GM18505 (cell line): ENCODE data around the gene NOBOX.
"Not testable (repeated sequence)": the region's sequence is repeated elsewhere in the genome, so short reads cannot be mapped to it uniquely, and the experiment has no call there.

ENCODE experiments used
- ATAC-seq: cut with Tn5 transposase; IDR thresholded peaks from one replicate; pipeline ENCODE4 v1.9.1; 2021; ENCODE audit not compliant: unreplicated experiment
- POLR2A ChIP-seq: IDR thresholded peaks from 4 replicates; pipeline ENCODE4 v1.6.1; 2011; ENCODE audit warnings: borderline replicate concordance; ENCODE audit not compliant: insufficient read depth, insufficient read length; ENCODE audit errors: extremely low read depth

The NOBOX gene

DNA sequence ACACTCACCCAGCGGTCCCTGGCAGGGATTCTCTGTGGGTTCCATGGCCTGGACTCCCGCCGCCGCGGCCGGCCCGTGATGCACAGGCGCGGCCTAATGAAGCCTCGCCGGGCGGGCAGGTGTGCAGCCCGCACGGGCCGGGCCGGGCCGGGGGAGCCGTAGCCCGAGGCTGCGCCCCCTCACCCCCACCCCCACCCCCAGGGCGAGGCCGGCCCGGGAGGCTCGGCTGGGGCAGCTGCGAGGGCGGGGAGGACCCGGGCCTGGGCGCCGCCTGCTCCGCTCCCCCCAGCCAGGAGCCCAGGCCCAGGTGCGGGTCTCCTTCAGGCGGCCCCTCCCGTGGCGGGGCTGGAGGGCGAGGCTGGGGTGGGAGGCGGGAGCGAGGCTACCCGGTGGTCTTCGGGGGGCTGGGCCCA, at the start of gene NOBOX:
TSS of gene NOBOX (minus strand) at position 45 of the 413 bp plus-strand sequence.
- no peak for TF ChIP-seq POLR2A
- ATAC-seq: no peak

DNA sequence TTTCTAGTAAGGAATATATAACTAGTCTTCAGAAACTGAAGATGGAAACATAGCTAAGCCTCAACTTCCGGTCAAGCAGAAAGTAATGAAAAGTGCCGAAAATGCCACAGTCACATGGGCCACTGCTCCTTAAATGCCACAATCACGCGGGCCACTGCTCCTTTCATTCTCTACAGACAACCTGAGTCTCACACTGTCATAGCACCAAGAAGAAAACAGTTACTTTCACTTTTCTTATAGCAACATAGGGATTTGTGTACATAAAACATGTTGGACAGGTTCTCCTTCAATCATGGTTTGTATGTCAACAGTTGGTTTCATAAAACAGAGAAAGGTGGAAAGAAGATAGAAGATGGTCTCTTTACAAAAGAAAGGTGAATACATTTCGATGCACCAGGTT, 48.6 kb upstream of the NOBOX start:
- ATAC-seq: no peak
- TF ChIP-seq POLR2A: no peak

DNA sequence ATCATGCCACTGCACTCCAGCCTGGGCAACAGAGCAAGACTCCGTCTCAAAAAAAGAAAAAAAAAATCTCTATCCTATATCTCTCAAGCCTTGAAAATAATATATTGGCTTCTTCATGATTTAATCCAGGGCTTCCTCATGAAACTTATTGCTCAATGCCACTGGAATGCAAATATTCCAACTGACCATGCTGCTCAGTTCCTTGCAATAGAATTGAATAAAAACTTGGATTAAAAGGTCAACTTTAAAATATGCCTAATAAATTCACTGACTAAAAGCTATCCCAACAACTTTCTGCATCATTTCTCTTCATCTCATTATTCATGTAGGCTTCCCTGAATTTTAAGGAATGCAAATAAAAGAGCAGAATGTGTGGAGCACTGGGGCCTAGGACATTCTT, 42.1 kb upstream of the NOBOX start:
- ATAC-seq: no peak
- TF ChIP-seq POLR2A: no peak

DNA sequence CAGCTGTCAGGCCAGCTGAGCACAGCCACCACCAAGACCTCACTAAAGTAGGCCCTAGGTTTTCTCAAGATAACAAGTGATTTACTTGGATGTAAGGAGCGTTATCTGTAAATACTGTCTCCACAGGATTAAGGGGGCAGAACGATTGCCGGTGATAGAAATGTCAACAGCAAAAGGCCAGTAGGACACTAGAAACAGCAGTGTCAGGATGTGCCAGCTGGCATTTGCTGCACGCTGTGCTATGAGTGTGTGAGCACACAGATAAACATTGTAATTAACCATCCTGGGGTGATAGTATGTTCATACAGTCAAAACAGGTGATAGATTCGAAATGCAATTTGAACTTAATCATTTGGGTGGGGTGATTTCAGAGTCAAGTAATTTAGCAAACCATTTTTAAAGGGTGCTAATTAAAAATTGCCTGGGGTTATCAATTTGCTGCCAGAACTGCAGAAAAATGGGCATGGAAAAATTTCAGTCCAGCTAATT, 36.3 kb upstream of the NOBOX start:
- no peak for ATAC-seq
- TF ChIP-seq POLR2A: no peak

DNA sequence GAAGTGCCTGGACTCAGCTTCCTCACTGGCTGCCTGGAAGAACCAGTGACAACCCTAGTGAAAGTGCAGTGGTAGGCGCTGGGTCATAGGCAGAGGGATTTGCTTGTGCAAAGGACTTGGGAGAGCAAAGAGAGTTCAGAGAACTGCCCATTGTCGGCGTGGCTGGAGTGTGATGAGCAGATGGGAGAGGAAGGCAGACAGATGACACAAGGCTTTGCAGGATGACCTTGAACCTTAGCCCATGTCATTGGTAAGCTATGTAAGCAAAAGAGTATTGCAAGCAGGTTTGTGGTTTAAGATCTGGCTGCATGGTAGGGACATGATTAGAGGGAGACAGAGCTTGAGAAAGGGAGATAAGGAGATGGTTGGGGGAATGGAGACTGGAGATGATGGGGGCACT, 35.3 kb upstream of the NOBOX start:
- no peak for TF ChIP-seq POLR2A
- ATAC-seq: no peak

DNA sequence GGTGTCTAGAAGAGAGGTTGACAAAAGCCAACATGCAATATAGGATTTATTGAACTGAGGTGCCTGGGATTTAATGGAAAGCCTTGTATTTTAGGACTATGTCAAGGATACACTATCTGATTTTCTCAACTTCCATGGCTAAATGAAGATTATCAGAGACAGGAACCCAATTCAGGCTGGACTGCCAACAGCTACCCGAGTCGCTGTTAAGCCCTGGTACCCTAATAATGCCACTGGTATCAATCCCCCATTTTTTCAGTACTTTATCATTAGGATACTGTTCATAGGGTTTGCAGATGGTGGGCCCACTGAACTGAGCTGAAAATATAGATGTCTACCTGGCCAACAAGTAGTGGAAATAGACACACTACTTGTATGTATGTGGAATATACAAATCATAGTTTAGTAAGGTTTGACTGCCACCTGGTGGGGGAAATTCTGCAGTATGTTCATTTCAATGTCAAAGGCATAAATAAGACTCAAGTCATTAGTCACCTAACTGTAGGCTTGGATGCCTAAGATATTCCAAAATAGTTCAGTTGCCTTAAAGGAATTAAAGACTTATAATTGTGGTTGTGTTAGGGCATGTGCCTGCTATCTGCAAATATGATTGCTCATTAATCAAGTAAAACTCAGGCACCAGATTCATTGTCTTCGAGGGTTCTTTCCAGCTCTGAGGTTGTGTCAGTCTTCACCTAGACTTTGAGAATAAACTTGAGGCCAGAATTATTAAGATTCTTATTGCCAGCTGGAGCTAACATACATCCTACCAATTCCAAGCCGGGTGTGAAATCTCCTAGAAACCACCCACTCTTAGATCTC, 34.1 kb upstream of the NOBOX start:
- ATAC-seq: peak; percentile 59
- no peak for TF ChIP-seq POLR2A

DNA sequence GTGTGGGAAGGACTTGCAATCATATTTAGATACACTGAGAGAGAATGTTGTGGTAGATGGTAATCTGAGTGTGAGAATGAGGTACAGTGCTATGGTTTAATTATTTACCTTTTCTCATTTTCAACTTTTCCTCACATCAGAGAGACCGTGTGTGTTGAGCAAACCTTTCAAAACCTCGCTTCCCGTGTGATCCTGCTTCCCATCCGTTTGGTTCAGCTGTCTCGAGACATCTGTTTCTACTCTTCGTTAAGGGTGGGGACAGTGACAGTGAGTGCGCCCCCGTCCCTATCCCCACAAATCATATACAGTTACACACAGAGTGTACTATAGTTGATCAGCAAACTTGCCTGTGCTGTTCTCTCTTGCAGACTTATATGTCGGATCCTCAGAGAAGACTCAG, 33.0 kb upstream of the NOBOX start:
- ATAC-seq: no peak
- TF ChIP-seq POLR2A: no peak

DNA sequence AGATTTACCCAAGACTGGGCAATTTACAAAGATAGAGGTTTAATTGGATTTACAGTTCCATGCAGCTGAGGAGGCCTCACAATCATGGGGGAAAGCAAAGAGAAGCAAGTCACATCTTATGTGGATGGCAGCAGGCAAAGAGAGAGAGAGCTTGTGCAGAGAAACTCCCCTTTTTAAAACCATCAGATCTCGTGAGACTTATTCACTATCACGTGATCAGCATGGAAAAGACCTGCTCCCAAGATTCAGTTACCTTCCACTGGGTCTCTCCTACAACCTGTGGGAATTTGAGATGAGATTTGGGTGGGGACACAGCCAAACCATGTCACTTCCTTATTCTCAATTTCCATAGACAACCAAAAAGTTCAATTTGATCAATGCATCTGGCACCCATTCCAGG, 24.9 kb upstream of the NOBOX start:
- TF ChIP-seq POLR2A: no peak
- no peak for ATAC-seq

DNA sequence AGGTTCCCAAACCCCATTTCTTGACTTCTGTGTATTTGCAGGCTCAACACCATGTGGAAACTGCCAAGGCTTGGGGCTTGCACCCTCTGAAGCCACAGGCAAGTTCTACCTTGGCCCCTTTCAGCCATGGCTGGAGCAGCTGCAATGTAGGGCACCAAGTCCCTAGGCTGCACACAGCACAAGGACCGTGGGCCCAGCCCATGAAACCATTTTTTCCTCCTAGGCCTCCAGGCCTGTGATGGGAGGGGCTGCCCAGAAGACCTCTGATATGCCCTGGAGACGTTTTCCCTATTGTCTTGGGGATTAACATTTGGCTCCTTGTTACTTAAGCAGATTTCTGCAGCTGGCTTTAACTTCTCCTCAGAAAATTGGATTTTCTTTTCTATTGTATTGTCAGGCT, 24.0 kb upstream of the NOBOX start:
- not testable (repeated sequence) for ATAC-seq

DNA sequence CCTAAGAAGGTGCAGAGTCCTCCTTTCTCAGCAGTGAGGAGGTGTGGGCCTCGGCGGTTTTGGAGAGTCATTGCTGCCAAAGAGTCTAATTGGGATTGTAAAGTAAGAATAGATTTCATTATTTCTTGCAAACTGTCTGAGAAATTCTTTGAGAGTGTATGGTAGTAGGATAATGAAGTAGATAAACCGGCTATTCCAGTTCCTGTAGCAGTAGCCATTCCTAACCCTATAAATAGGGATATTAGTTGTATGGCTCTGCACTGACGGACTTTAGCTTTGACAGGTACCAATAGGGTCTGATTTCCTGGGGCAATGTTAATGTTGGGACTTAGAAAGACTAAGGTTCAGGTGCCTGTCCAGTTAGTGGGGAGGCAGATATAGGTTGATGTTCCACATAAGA, 15.4 kb upstream of the NOBOX start:
- ATAC-seq: not testable (repeated sequence)

DNA sequence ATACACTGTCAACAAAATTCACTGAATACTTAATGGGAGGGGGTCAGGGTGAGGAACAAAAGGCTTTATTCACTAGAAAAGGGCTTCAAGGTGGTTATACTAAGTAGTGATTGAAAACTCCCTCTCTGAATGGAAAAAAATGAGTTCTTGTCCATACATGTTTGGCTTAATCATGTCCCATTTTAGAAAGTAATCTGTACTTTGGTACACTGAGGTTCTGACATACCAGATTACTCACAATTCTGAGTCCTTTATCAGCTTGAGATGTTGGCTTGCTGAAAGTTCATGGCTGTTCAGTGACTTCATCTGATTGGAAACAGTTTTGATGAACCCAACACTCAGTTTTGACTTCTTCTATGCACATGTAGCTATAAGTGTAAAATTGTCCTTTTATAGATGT, 12.8 kb upstream of the NOBOX start:
- ATAC-seq: no peak
- TF ChIP-seq POLR2A: no peak

DNA sequence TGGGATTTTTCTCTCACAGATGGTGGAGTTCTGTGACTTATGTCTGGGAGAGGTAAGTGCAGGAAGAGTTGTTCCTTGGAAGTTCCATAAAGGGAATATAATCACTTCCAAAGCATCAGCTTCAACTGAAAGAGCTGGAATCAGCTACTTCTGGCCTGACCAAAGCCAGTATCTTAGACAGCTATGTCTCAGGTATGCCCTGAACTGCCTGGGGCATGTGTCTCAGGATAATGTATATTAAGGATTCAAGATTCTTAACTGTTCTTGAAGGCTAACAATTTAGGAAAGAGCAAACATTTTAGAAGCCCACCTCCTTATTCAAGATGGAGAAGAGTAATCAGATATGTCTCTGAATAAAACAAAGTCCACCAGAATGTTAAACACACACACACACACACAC, 12.4 kb upstream of the NOBOX start:
- no peak for ATAC-seq
- TF ChIP-seq POLR2A: no peak

DNA sequence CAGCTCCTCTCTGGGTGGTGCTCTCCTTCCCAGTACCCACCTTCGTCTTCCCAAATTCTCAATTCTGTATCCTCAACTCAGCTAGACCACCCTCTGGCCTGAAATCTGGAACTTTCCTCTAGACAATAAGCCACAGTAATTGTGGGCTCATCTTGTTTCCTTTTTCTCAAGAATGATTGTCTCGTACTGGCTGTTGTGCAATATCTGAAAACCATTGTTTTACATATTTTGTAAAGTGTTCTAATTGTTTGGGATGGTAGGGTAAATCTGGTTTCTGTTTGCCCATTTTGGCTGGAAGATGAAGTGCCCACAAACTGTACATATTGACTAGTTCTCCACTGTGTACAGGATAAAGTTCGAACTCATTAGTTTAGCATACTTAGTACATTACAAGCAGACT, 11.3 kb upstream of the NOBOX start:
- TF ChIP-seq POLR2A: no peak
- no peak for ATAC-seq

DNA sequence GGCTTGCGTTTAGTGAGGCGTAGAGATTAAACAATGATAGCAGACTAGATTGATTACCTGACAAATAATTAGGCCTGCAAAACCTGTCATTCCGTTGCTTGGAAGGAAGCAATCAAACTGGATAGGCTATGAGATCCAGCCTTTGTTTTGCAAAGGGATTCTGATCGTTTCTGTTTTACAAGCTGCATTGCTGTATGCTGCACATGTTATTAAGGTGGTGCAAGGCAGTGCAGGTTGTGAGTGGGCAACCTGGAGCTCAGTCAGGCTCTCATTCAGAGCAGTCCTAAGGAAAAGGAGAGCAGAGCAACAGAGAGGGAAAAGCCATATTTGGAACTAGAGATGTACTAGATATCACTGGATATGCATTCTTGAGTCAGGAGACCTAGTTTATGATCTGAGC, 6.9 kb upstream of the NOBOX start:
- TF ChIP-seq POLR2A: no peak
- ATAC-seq: no peak

DNA sequence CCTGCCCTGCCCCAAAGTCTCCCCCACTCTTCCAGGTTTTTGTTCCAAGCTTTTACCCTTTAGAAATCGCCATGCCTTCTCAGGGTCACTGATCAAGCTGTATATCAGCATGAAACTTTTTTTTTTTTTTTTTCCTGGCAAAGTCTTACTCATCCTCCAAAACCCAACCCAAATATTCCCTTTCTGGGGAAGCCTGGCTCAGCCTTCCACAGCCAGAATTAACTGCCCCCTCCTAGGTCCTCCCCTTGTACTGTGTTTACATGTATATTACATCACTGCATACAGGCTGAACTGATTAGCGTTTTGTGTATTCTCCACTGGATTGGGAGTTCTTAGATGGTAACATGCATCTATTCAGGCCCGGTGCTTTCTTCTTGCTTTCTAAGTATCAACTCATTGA, 4.6 kb upstream of the NOBOX start:
- no peak for TF ChIP-seq POLR2A
- no peak for ATAC-seq
